Measurements from ENCODE around the gene WASHC1.
"Not testable (repeated sequence)": the region's sequence is repeated elsewhere in the genome, so short reads cannot be mapped to it uniquely, and the experiment has no call there.

WASHC1 gene

DNA sequence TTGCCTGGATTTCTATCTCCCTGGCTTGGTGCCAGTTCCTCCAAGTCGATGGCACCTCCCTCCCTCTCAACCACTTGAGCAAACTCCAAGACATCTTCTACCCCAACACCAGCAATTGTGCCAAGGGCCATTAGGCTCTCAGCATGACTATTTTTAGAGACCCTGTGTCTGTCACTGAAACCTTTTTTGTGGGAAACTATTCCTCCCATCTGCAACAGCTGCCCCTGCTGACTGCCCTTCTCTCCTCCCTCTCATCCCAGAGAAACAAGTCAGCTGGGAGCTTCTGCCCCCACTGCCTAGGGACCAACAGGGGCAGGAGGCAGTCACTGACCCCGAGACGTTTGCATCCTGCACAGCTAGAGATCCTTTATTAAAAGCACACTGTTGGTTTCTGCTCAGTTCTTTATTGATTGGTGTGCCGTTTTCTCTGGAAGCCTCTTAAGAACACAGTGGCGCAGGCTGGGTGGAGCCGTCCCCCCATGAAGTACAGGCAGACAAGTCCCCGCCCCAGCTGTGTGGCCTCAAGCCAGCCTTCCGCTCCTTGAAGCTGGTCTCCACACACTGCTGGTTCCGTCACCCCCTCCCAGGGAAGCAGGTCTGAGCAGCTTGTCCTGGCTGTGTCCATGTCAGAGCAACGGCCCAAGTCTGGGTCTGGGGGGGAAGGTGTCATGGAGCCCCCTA lies 15.0 kb downstream of the WASHC1 start:
- not testable (repeated sequence) for DNase-seq (ENCODE audit: low read depth in 2 of 2)

DNA sequence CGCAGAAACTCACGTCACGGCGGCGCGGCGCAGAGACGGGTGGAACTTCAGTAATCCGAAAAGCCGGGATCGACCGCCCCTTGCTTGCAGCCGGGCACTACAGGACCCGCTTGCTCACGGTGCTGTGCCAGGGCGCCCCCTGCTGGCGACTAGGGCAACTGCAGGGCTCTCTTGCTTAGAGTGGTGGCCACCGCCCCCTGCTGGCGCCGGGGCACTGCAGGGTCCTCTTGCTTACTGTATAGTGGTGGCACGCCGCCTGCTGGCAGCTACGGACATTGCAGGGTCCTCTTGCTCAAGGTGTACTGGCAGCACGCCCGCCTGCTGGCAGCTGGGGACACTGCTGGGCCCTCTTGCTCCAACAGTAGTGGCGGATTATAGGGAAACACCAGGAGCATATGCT lies 18.1 kb downstream of the WASHC1 start:
- peak; percentile 25 to 35 for DNase-seq (ENCODE audit: low read depth in 2 of 2)

DNA sequence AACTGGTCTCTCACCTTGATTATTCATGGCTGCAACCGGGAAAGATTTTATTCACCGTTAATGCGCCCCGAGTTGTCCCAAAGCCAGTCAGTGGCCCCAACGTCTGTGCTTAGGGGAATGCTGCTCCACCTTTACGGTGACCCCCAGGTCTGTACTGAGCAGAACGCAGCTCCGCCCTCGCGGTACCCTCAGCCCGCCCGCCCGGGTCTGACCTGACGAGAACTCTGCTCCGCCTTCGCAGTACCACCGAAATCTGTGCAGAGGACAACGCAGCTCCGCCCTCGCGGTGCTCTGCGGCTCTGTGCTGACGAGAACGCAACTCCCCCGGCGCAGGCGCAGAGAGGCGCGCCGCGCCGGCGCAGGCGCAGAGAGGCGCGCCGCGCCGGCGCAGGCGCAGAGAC lies 18.6 kb downstream of the WASHC1 start:
- not testable (repeated sequence) for DNase-seq (ENCODE audit: low read depth in 2 of 2)

DNA sequence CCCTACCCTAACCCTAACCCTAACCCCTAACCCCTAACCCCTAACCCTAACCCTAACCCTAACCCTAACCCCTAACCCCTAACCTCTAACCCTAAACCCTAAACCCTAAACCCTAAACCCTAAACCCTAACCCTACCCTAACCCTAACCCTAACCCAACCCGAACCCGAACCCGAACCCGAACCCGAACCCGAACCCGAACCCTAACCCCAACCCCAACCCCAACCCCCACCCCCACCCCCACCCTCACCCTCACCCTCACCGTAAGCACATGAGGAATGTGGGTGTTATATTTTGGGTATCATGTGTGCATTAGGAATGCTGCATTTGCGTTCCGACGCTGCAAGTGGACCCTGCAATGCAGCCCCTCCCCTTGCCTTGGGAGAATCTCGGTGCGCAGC lies 19.0 kb downstream of the WASHC1 start:
- DNase-seq (ENCODE audit: low read depth in 2 of 2) = not testable (repeated sequence)
